Hepatocyte (in vitro differentiated cells): ENCODE measurements around the gene STARD13.

Source experiments
- EZH2 ChIP-seq: fragments of 200-600 bp; sonication (generic); IDR thresholded peaks from 2 replicates; pipeline ENCODE4 v1.6.1; 2016; ENCODE audit warnings: antibody characterized with exemption, mild to moderate bottlenecking, borderline replicate concordance
- TF ChIP-seq, protein P1 (sequence below): fragments of 200-600 bp; sonication (generic); IDR thresholded peaks from 2 replicates; pipeline ENCODE4 v1.5.1; 2016; ENCODE audit warnings: antibody characterized with exemption, mild to moderate bottlenecking; ENCODE audit not compliant: poor library complexity

DNA sequence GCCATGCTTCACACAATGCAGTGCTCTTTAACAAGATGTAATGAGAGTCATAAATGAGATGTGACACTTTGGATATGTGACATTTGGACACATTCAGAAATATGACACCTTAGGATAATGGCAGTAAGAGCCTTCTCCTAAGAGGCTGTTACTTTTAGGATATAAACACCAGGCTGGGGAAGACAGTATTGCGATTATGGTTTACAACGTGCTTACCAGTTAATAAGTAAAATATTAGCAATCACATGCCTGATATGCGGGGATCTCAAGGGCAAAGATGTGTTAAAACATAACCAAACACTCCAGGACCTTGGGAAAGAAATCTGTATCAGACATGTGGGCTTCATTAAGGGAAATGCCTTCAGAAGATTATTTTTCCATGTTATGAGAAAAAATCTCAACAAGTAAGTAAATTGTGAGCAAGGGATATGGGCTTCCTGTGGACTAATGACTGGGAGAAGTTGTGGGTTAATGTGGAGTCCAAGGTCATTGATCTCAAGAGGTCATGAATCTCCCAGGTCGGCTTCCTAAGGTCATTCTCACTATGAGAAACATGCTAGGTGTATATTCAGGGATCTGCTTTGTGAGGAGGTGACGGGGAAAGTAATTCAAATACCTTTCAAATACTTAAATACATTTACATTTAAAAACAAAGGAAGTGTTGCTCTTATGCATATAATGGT lies 105.3 kb downstream of the STARD13 start:
- TF ChIP-seq, protein P1, sequence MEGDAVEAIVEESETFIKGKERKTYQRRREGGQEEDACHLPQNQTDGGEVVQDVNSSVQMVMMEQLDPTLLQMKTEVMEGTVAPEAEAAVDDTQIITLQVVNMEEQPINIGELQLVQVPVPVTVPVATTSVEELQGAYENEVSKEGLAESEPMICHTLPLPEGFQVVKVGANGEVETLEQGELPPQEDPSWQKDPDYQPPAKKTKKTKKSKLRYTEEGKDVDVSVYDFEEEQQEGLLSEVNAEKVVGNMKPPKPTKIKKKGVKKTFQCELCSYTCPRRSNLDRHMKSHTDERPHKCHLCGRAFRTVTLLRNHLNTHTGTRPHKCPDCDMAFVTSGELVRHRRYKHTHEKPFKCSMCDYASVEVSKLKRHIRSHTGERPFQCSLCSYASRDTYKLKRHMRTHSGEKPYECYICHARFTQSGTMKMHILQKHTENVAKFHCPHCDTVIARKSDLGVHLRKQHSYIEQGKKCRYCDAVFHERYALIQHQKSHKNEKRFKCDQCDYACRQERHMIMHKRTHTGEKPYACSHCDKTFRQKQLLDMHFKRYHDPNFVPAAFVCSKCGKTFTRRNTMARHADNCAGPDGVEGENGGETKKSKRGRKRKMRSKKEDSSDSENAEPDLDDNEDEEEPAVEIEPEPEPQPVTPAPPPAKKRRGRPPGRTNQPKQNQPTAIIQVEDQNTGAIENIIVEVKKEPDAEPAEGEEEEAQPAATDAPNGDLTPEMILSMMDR, result no peak
- no peak for TF ChIP-seq EZH2
